ENCODE data around the gene PKN2. TPM values are rescaled to one million over a fixed set of nuclear protein-coding genes. Genes with fewer than 3 reads are reported as not detected.
A peak's percentile ranks its signal among the peaks of the same experiment; 100 is the strongest.

PKN2 gene
- total RNA-seq, 5 donors from 2014 or later (not counting 1 experiment from before 2014, with no cell fraction given) = 33.1 to 50.6 (median 35.9) TPM

- H3K4me1 Mint-ChIP-seq = peaks cover 3 to 8% (median 4%) of the 10 kb centered on the region in 3 donors
These were observed 36.2 kb upstream of the PKN2 start for GRCh38 chr1:88647749-88648415.

GRCh38 chr1:88648706-88649105 is 35.4 kb upstream of the PKN2 start:
- H3K27me3 Mint-ChIP-seq = peaks cover 9 to 12% of the 10 kb centered on the region in 2 donors
- H3K36me3 Mint-ChIP-seq = no peaks in the 10 kb centered on the region
- Histone ChIP-seq H3K27ac (ENCODE audit: low read length) (no peak overlapping the region), H3K27me3 (replicated peaks in 1 of 2; ENCODE audit: control insufficient read depth in 2 of 2, extremely low read depth in 1 of 2, insufficient read depth in 2 of 2, low read length in 1 of 2) (no peaks in the 10 kb centered on the region), H3K4me1 (ENCODE audit: control insufficient read depth in 1 of 2, extremely low read depth in 1 of 2, insufficient read depth in 2 of 2, low read length in 2 of 2) (no peaks in the 10 kb centered on the region), H3K4me3 (ENCODE audit: control insufficient read depth in 1 of 2, extremely low read depth in 1 of 2, low read length in 1 of 2) (no peak overlapping the region), H3K9me3 (no peaks in the 10 kb centered on the region), H3K36me3 (ENCODE audit: control insufficient read depth in 2 of 2, extremely low read depth in 1 of 2, insufficient read depth in 1 of 2, low read length in 1 of 2) (no peaks in the 10 kb centered on the region)
- H3K27ac Mint-ChIP-seq = no peak overlapping the region
- no peak overlapping the region for H3K4me3 Mint-ChIP-seq
- 22% methylated on average over 2 of the region's 2 CpGs for WGBS (ENCODE audit: insufficient coverage)
- no peaks in the 10 kb centered on the region for H3K9me3 Mint-ChIP-seq
- DNase-seq (no peak), ATAC-seq (replicated peaks in 1 of 4) (no peak)
- POLR2A ChIA-PET = no interaction called here
- H3K4me1 Mint-ChIP-seq = peaks cover 3 to 8% (median 4%) of the 10 kb centered on the region in 3 donors
- CTCF ChIA-PET = no interaction called here

More at GRCh38 chr1:88647749-88648415, 36.2 kb upstream of the PKN2 start:
- Histone ChIP-seq H3K9me3 (no peaks in the 10 kb centered on the region), H3K4me3 (ENCODE audit: control insufficient read depth in 1 of 2, extremely low read depth in 1 of 2, low read length in 1 of 2) (no peak overlapping the region), H3K4me1 (ENCODE audit: control insufficient read depth in 1 of 2, extremely low read depth in 1 of 2, insufficient read depth in 2 of 2, low read length in 2 of 2) (no peaks in the 10 kb centered on the region), H3K36me3 (ENCODE audit: control insufficient read depth in 2 of 2, extremely low read depth in 1 of 2, insufficient read depth in 1 of 2, low read length in 1 of 2) (no peaks in the 10 kb centered on the region), H3K27ac (ENCODE audit: low read length) (no peak overlapping the region), H3K27me3 (replicated peaks in 1 of 2; ENCODE audit: control insufficient read depth in 2 of 2, extremely low read depth in 1 of 2, insufficient read depth in 2 of 2, low read length in 1 of 2) (peaks cover 0 to 4% of the 10 kb centered on the region in 2 experiments)
- ChIA-PET CTCF (interaction anchor here (0.7 to 1.1 kb wide), 4 partner anchors 8 to 233 kb away, joined by 4 to 6 read pairs (median 4); no protein-coding TSS in a partner anchor), POLR2A (interaction anchor here in 1 of 2 donors (0.9 kb wide), 1 partner anchor 13 kb away, joined by 4 read pairs; no protein-coding TSS in a partner anchor)
- H3K27ac Mint-ChIP-seq = no peak overlapping the region
- H3K36me3 Mint-ChIP-seq = no peaks in the 10 kb centered on the region
- ATAC-seq (replicated peaks in 1 of 4) (no peak), DNase-seq (no peak)
- peaks cover 11 to 17% of the 10 kb centered on the region in 2 donors for H3K27me3 Mint-ChIP-seq
- H3K9me3 Mint-ChIP-seq = no peaks in the 10 kb centered on the region
- WGBS (ENCODE audit: insufficient coverage) = 100% methylated on average over 2 of the region's 6 CpGs
- no peak overlapping the region for H3K4me3 Mint-ChIP-seq

- ATAC-seq (replicated peaks in 1 of 4) = no peak
These were observed 34.1 kb upstream of the PKN2 start for GRCh38 chr1:88649932-88650331.

GRCh38 chr1:88650676-88651418 is 33.2 kb upstream of the PKN2 start:
- CTCF ChIA-PET = interaction anchor here in 1 of 2 donors (0.7 kb wide), 1 partner anchor 17 kb away, joined by 3 read pairs; no protein-coding TSS in a partner anchor
- H3K27me3 ChIP-seq (replicated peaks in 1 of 2; ENCODE audit: control insufficient read depth in 2 of 2, extremely low read depth in 1 of 2, insufficient read depth in 2 of 2, low read length in 1 of 2) = no peaks in the 10 kb centered on the region
- peaks cover 3 to 8% (median 4%) of the 10 kb centered on the region in 3 donors for H3K4me1 Mint-ChIP-seq

More at GRCh38 chr1:88649932-88650331, 34.1 kb upstream of the PKN2 start:
- Mint-ChIP-seq H3K36me3 (no peaks in the 10 kb centered on the region), H3K27ac (no peak overlapping the region), H3K27me3 (peaks cover 5% of the 10 kb centered on the region in 2 donors), H3K4me3 (no peak overlapping the region), H3K9me3 (no peaks in the 10 kb centered on the region), H3K4me1 (peaks cover 3 to 8% (median 4%) of the 10 kb centered on the region in 3 donors)
- H3K4me3 ChIP-seq (ENCODE audit: control insufficient read depth in 1 of 2, extremely low read depth in 1 of 2, low read length in 1 of 2) = no peak overlapping the region
- H3K27ac ChIP-seq (ENCODE audit: low read length) = no peak overlapping the region
- no peaks in the 10 kb centered on the region for H3K4me1 ChIP-seq (ENCODE audit: control insufficient read depth in 1 of 2, extremely low read depth in 1 of 2, insufficient read depth in 2 of 2, low read length in 2 of 2)
- H3K27me3 ChIP-seq (replicated peaks in 1 of 2; ENCODE audit: control insufficient read depth in 2 of 2, extremely low read depth in 1 of 2, insufficient read depth in 2 of 2, low read length in 1 of 2) = no peaks in the 10 kb centered on the region
- H3K9me3 ChIP-seq = no peaks in the 10 kb centered on the region
- DNase-seq = no peak
- no CpG with 5 or more reads among the region's 1 CpG for WGBS (ENCODE audit: insufficient coverage)
- ChIA-PET POLR2A (no interaction called here), CTCF (no interaction called here)
- no peaks in the 10 kb centered on the region for H3K36me3 ChIP-seq (ENCODE audit: control insufficient read depth in 2 of 2, extremely low read depth in 1 of 2, insufficient read depth in 1 of 2, low read length in 1 of 2)

GRCh38 chr1:88655140-88655539 is 28.9 kb upstream of the PKN2 start:
- DNase-seq = no peak
- Histone ChIP-seq H3K27ac (ENCODE audit: low read length) (no peak overlapping the region), H3K27me3 (replicated peaks in 1 of 2; ENCODE audit: control insufficient read depth in 2 of 2, extremely low read depth in 1 of 2, insufficient read depth in 2 of 2, low read length in 1 of 2) (no peaks in the 10 kb centered on the region), H3K36me3 (ENCODE audit: control insufficient read depth in 2 of 2, extremely low read depth in 1 of 2, insufficient read depth in 1 of 2, low read length in 1 of 2) (no peaks in the 10 kb centered on the region), H3K9me3 (no peaks in the 10 kb centered on the region), H3K4me1 (ENCODE audit: control insufficient read depth in 1 of 2, extremely low read depth in 1 of 2, insufficient read depth in 2 of 2, low read length in 2 of 2) (peaks cover 0 to 1% of the 10 kb centered on the region in 2 experiments), H3K4me3 (ENCODE audit: control insufficient read depth in 1 of 2, extremely low read depth in 1 of 2, low read length in 1 of 2) (no peak overlapping the region)
- ChIA-PET POLR2A (no interaction called here), CTCF (interaction anchor here (0.5 to 3.0 kb wide), 15 partner anchors 8 to 236 kb away, joined by 3 to 32 read pairs (median 6); partner anchors contain the start of genes GTF2B (in 1 of the 2) and PKN2 (in 1 of the 2))
- H3K4me1 Mint-ChIP-seq = peaks cover 6 to 7% (median 6%) of the 10 kb centered on the region in 3 donors
- no CpG with 5 or more reads among the region's 1 CpG for WGBS (ENCODE audit: insufficient coverage)
- H3K9me3 Mint-ChIP-seq = no peaks in the 10 kb centered on the region
- no peak overlapping the region for H3K4me3 Mint-ChIP-seq
- peaks cover 0 to 5% of the 10 kb centered on the region in 2 donors for H3K27me3 Mint-ChIP-seq
- H3K36me3 Mint-ChIP-seq = no peaks in the 10 kb centered on the region
- no peak overlapping the region for H3K27ac Mint-ChIP-seq
- no peak for ATAC-seq (replicated peaks in 1 of 4)

More at GRCh38 chr1:88650676-88651418, 33.2 kb upstream of the PKN2 start:
- Histone ChIP-seq H3K36me3 (ENCODE audit: control insufficient read depth in 2 of 2, extremely low read depth in 1 of 2, insufficient read depth in 1 of 2, low read length in 1 of 2) (no peaks in the 10 kb centered on the region), H3K9me3 (no peaks in the 10 kb centered on the region), H3K4me1 (ENCODE audit: control insufficient read depth in 1 of 2, extremely low read depth in 1 of 2, insufficient read depth in 2 of 2, low read length in 2 of 2) (no peaks in the 10 kb centered on the region), H3K27ac (ENCODE audit: low read length) (no peak overlapping the region), H3K4me3 (ENCODE audit: control insufficient read depth in 1 of 2, extremely low read depth in 1 of 2, low read length in 1 of 2) (no peak overlapping the region)
- POLR2A ChIA-PET = no interaction called here
- no peak overlapping the region for H3K4me3 Mint-ChIP-seq
- H3K36me3 Mint-ChIP-seq = no peaks in the 10 kb centered on the region
- no peaks in the 10 kb centered on the region for H3K9me3 Mint-ChIP-seq
- no CpG with 5 or more reads among the region's 6 CpGs for WGBS (ENCODE audit: insufficient coverage)
- peaks cover 0 to 5% of the 10 kb centered on the region in 2 donors for H3K27me3 Mint-ChIP-seq
- no peak for ATAC-seq (replicated peaks in 1 of 4)
- no peak overlapping the region for H3K27ac Mint-ChIP-seq
- no peak for DNase-seq

GRCh38 chr1:88655685-88656299 is 28.3 kb upstream of the PKN2 start:
- no peaks in the 10 kb centered on the region for H3K36me3 ChIP-seq (ENCODE audit: control insufficient read depth in 2 of 2, extremely low read depth in 1 of 2, insufficient read depth in 1 of 2, low read length in 1 of 2)
- H3K4me3 ChIP-seq (ENCODE audit: control insufficient read depth in 1 of 2, extremely low read depth in 1 of 2, low read length in 1 of 2) = no peak overlapping the region
- no peaks in the 10 kb centered on the region for H3K9me3 ChIP-seq
- Mint-ChIP-seq H3K4me3 (no peak overlapping the region), H3K27ac (no peak overlapping the region), H3K4me1 (peaks cover 11 to 14% (median 12%) of the 10 kb centered on the region in 3 donors), H3K27me3 (no peaks in the 10 kb centered on the region), H3K9me3 (no peaks in the 10 kb centered on the region), H3K36me3 (no peaks in the 10 kb centered on the region)
- ChIA-PET CTCF (interaction anchor here (0.6 to 3.0 kb wide), 16 partner anchors 8 to 235 kb away, joined by 3 to 32 read pairs (median 6); partner anchors contain the start of genes GTF2B (in 1 of the 2) and PKN2 (in 1 of the 2)), POLR2A (interaction anchor here in 1 of 2 donors (0.5 to 1.4 kb wide), 2 partner anchors 24 to 30 kb away, joined by 3 to 7 read pairs; no protein-coding TSS in a partner anchor)
- DNase-seq (peak in 1 of 35 experiments; percentile 65), ATAC-seq (replicated peaks in 1 of 4) (no peak)
- WGBS (ENCODE audit: insufficient coverage) = 40% methylated on average over 1 of the region's 3 CpGs
- peaks cover 0 to 6% of the 10 kb centered on the region in 2 experiments for H3K4me1 ChIP-seq (ENCODE audit: control insufficient read depth in 1 of 2, extremely low read depth in 1 of 2, insufficient read depth in 2 of 2, low read length in 2 of 2)
- no peaks in the 10 kb centered on the region for H3K27me3 ChIP-seq (replicated peaks in 1 of 2; ENCODE audit: control insufficient read depth in 2 of 2, extremely low read depth in 1 of 2, insufficient read depth in 2 of 2, low read length in 1 of 2)
- no peak overlapping the region for H3K27ac ChIP-seq (ENCODE audit: low read length)

Measured in T-cell (primary cell).